Mesodermal cell (in vitro differentiated cells): Measurements from ENCODE around the gene LHX2.

Experiments used
- H3K27ac ChIP-seq: 2 replicates; pipeline ENCODE4 v1.7.0; 2013; ENCODE audit warnings: mild to moderate bottlenecking, low read depth, low read length, moderate library complexity; ENCODE audit not compliant: severe bottlenecking
- H3K36me3 ChIP-seq: 2 replicates; pipeline ENCODE4 v1.7.1; 2013; ENCODE audit warnings: mild to moderate bottlenecking, low read length, moderate library complexity; ENCODE audit not compliant: control insufficient read depth, insufficient read depth
- H3K4me1 ChIP-seq: one replicate; pipeline ENCODE4 v1.7.1; 2013; ENCODE audit warnings: mild to moderate bottlenecking, low read length; ENCODE audit not compliant: insufficient read depth, control insufficient read depth, poor library complexity, severe bottlenecking
- H3K4me3 ChIP-seq: 2 replicates; pipeline ENCODE4 v1.7.0; 2013; ENCODE audit warnings: low read length, control low read depth, mild to moderate bottlenecking; ENCODE audit not compliant: insufficient read depth, poor library complexity, severe bottlenecking; ENCODE audit errors: extremely low read depth
- H3K9me3 ChIP-seq: 2 replicates; pipeline ENCODE4 v1.7.1; 2013; ENCODE audit warnings: mild to moderate bottlenecking, low read length, moderate library complexity; ENCODE audit not compliant: control insufficient read depth
- WGBS, 2 experiments: methylation state at CpG; one replicate each; pipeline ENCODE4 v1.1.5; 2013; ENCODE audit warnings: missing lambda C conversion rate in 2 of 2; ENCODE audit not compliant: insufficient coverage in 2 of 2; 5-methylcytosine and 5-hydroxymethylcytosine counted together

LHX2 gene

GRCh38 chr9:124077915-124078572 lies 66.5 kb downstream of the LHX2 start:
- Histone ChIP-seq H3K36me3 (no peaks in the 10 kb centered on the region), H3K9me3 (peaks cover 3% of the 10 kb centered on the region), H3K27ac (peak overlapping the region; percentile 99), H3K4me3 (no peak overlapping the region), H3K4me1 (peaks cover 33% of the 10 kb centered on the region)
- 90 to 95% methylated on average over 2 of the region's 3 CpGs for WGBS, 2 experiments

GRCh38 chr9:124078641-124079040 lies 67.1 kb downstream of the LHX2 start:
- Histone ChIP-seq H3K36me3 (no peaks in the 10 kb centered on the region), H3K9me3 (peaks cover 3% of the 10 kb centered on the region), H3K4me1 (peaks cover 33% of the 10 kb centered on the region), H3K4me3 (peak overlapping the region; percentile 8), H3K27ac (peak overlapping the region; percentile 99)
- 82 to 91% methylated on average over 1 to 3 of the region's 4 CpGs for WGBS, 2 experiments

GRCh38 chr9:124079176-124079925 lies 67.8 kb downstream of the LHX2 start:
- no peaks in the 10 kb centered on the region for H3K36me3 ChIP-seq
- peak overlapping the region; percentile 99 for H3K27ac ChIP-seq
- 72 to 83% methylated on average over 11 to 15 of the region's 17 CpGs for WGBS, 2 experiments
- peaks cover 3% of the 10 kb centered on the region for H3K9me3 ChIP-seq
- H3K4me1 ChIP-seq: peaks cover 33% of the 10 kb centered on the region
- H3K4me3 ChIP-seq: peak overlapping the region; percentile 8

GRCh38 chr9:124082622-124083021 lies 71.1 kb downstream of the LHX2 start:
- Histone ChIP-seq H3K4me1 (peaks cover 23% of the 10 kb centered on the region), H3K9me3 (peaks cover 10% of the 10 kb centered on the region), H3K36me3 (no peaks in the 10 kb centered on the region), H3K4me3 (no peak overlapping the region), H3K27ac (no peak overlapping the region)
- WGBS, 2 experiments: 90 to 100% methylated on average over 1 of the region's 2 CpGs
